ENCODE measurements around the gene ARHGAP44. TPM values are rescaled to one million over a fixed set of nuclear protein-coding genes. Genes with fewer than 3 reads are reported as not detected.
A peak's percentile ranks its signal among the peaks of the same experiment; 100 is the strongest.

The ARHGAP44 gene
- total and polyA plus RNA-seq, 4 donors, result 12.1 to 37.5 (median 20.2) TPM

- ATAC-seq (ENCODE audit: insufficient read depth, low FRiP score) (no peak), DNase-seq (no peak)
- H3K4me1 ChIP-seq (ENCODE audit: control insufficient read depth in 5 of 5, insufficient read depth in 5 of 5, low read length in 5 of 5), result peaks cover 0 to 7% (median 2%) of the 10 kb centered on the region in 5 donors
- H3K27ac ChIP-seq (ENCODE audit: low read depth in 1 of 2, low read length in 1 of 2), result no peak overlapping the region
- H3K9me3 ChIP-seq (ENCODE audit: control insufficient read depth in 4 of 4, insufficient read depth in 3 of 4, low read length in 3 of 4), result peaks cover 0 to 2% (median 0%) of the 10 kb centered on the region in 4 donors
- 62 to 65% methylated on average over 6 of the region's 6 CpGs for WGBS, 2 donors
- no peak overlapping the region for H3K4me3 ChIP-seq
- no peaks in the 10 kb centered on the region for H3K36me3 ChIP-seq (ENCODE audit: control insufficient read depth in 4 of 4, insufficient read depth in 4 of 4, low read length in 4 of 4)
- H3K9ac ChIP-seq (ENCODE audit: insufficient read depth in 1 of 2, low read length in 2 of 2), result no peak overlapping the region
- TF ChIP-seq CTCF (IDR thresholded peaks at IDR 0.05; ENCODE audit: control extremely low read depth, extremely low read depth), result no peak
- peaks cover 0 to 11% (median 9%) of the 10 kb centered on the region in 3 donors for H3K27me3 ChIP-seq (ENCODE audit: control insufficient read depth in 3 of 3, insufficient read depth in 3 of 3, low read length in 2 of 3)
These were observed 5.7 kb downstream of the ARHGAP44 start for GRCh38 chr17:12794919-12795532.

- WGBS, 2 donors, result 58 to 59% methylated on average over 3 of the region's 3 CpGs
- peak in 1 of 3 donors; percentile 16 for DNase-seq
- peaks cover 0 to 4% (median 0%) of the 10 kb centered on the region in 5 donors for H3K4me1 ChIP-seq (ENCODE audit: control insufficient read depth in 5 of 5, insufficient read depth in 5 of 5, low read length in 5 of 5)
These were observed 11.6 kb downstream of the ARHGAP44 start for GRCh38 chr17:12800855-12801365.

GRCh38 chr17:12806630-12807029, 17.3 kb downstream of the ARHGAP44 start:
- Histone ChIP-seq H3K27me3 (ENCODE audit: control insufficient read depth in 3 of 3, insufficient read depth in 3 of 3, low read length in 2 of 3) (no peaks in the 10 kb centered on the region), H3K9ac (ENCODE audit: insufficient read depth in 1 of 2, low read length in 2 of 2) (no peak overlapping the region), H3K4me1 (ENCODE audit: control insufficient read depth in 5 of 5, insufficient read depth in 5 of 5, low read length in 5 of 5) (no peaks in the 10 kb centered on the region), H3K9me3 (ENCODE audit: control insufficient read depth in 4 of 4, insufficient read depth in 3 of 4, low read length in 3 of 4) (peaks cover 0 to 9% (median 2%) of the 10 kb centered on the region in 4 donors), H3K27ac (ENCODE audit: low read depth in 1 of 2, low read length in 1 of 2) (no peak overlapping the region), H3K4me3 (no peak overlapping the region), H3K36me3 (ENCODE audit: control insufficient read depth in 4 of 4, insufficient read depth in 4 of 4, low read length in 4 of 4) (no peaks in the 10 kb centered on the region)
- ATAC-seq (ENCODE audit: insufficient read depth, low FRiP score) (no peak), DNase-seq (no peak)
- WGBS, 2 donors, result 85 to 91% methylated on average over 1 of the region's 1 CpG
- no peak for TF ChIP-seq CTCF (IDR thresholded peaks at IDR 0.05; ENCODE audit: control extremely low read depth, extremely low read depth)

More at GRCh38 chr17:12800855-12801365, 11.6 kb downstream of the ARHGAP44 start:
- no peaks in the 10 kb centered on the region for H3K27me3 ChIP-seq (ENCODE audit: control insufficient read depth in 3 of 3, insufficient read depth in 3 of 3, low read length in 2 of 3)
- no peak for TF ChIP-seq CTCF (IDR thresholded peaks at IDR 0.05; ENCODE audit: control extremely low read depth, extremely low read depth)
- ATAC-seq (ENCODE audit: insufficient read depth, low FRiP score), result no peak
- no peak overlapping the region for H3K27ac ChIP-seq (ENCODE audit: low read depth in 1 of 2, low read length in 1 of 2)
- no peaks in the 10 kb centered on the region for H3K36me3 ChIP-seq (ENCODE audit: control insufficient read depth in 4 of 4, insufficient read depth in 4 of 4, low read length in 4 of 4)
- H3K4me3 ChIP-seq, result no peak overlapping the region
- H3K9me3 ChIP-seq (ENCODE audit: control insufficient read depth in 4 of 4, insufficient read depth in 3 of 4, low read length in 3 of 4), result peaks cover 0 to 2% (median 0%) of the 10 kb centered on the region in 4 donors
- no peak overlapping the region for H3K9ac ChIP-seq (ENCODE audit: insufficient read depth in 1 of 2, low read length in 2 of 2)
